GM12878 (cell line): ENCODE data around the gene TRAPPC6A. TPM values are rescaled to one million over a fixed set of nuclear protein-coding genes. Genes with fewer than 3 reads are reported as not detected.

Experiments used
- BCL11A ChIP-seq: IDR thresholded peaks from 2 replicates; pipeline ENCODE4 v1.6.1; 2011; ENCODE audit warnings: low read depth, low read length
- CBX3 ChIP-seq: fragments of 200-600 bp; sonication (generic); IDR thresholded peaks from 2 replicates; pipeline ENCODE4 v1.6.1; 2016; ENCODE audit warnings: low read depth, borderline replicate concordance
- DPF2 ChIP-seq: fragments of 450-650 bp; IDR thresholded peaks from 2 replicates; pipeline ENCODE4 v1.6.1; 2017; ENCODE audit warnings: mild to moderate bottlenecking
- GABPA ChIP-seq: IDR thresholded peaks from 2 replicates; pipeline ENCODE4 v1.6.1; 2014; ENCODE audit warnings: antibody characterized with exemption, low read depth, mild to moderate bottlenecking, inconsistent platforms
- GATAD2B ChIP-seq: fragments of 450-650 bp; conservative IDR thresholded peaks from 2 replicates; pipeline ENCODE4 v1.6.1; 2017; ENCODE audit warnings: low read depth, mild to moderate bottlenecking, moderate library complexity
- HSF1 ChIP-seq: fragments of 150-350 bp; IDR thresholded peaks from 2 replicates; pipeline ENCODE4 v1.6.1; 2014; ENCODE audit warnings: mild to moderate bottlenecking, low read depth, low read length
- IKZF2 ChIP-seq, 2 experiments: fragments of 450-650 bp; IDR thresholded peaks; 2 replicates each; pipeline ENCODE4 v1.6.1; 2017; ENCODE audit warnings: mild to moderate bottlenecking in 2 of 2, moderate library complexity in 2 of 2
- IRF4 ChIP-seq: IDR thresholded peaks from 2 replicates; pipeline ENCODE4 v1.6.1; 2011; ENCODE audit warnings: low read depth, low read length
- MEF2B ChIP-seq: fragments of 450-650 bp; IDR thresholded peaks from 2 replicates; pipeline ENCODE4 v1.6.1; 2018; ENCODE audit warnings: mild to moderate bottlenecking, moderate library complexity; ENCODE audit not compliant: partially characterized antibody, poor library complexity, severe bottlenecking
- NFXL1 ChIP-seq: fragments of 450-650 bp; IDR thresholded peaks from 2 replicates; pipeline ENCODE4 v1.6.1; 2017; ENCODE audit warnings: antibody characterized with exemption, mild to moderate bottlenecking, borderline replicate concordance
- NR2C2 ChIP-seq: IDR thresholded peaks from 2 replicates; pipeline ENCODE4 v1.6.1; 2011; ENCODE audit warnings: borderline replicate concordance, low read depth; ENCODE audit not compliant: control insufficient read depth, insufficient read length
- NR2F1 ChIP-seq: fragments of 450-650 bp; conservative IDR thresholded peaks from 2 replicates; pipeline ENCODE4 v1.6.1; 2017; ENCODE audit warnings: mild to moderate bottlenecking
- PAX5 ChIP-seq: IDR thresholded peaks from 2 replicates; pipeline ENCODE4 v1.6.1; 2011; ENCODE audit warnings: low read depth, low read length, borderline replicate concordance
- PBX3 ChIP-seq: IDR thresholded peaks from 2 replicates; pipeline ENCODE4 v1.6.1; 2011; ENCODE audit warnings: mild to moderate bottlenecking, low read depth, low read length, moderate library complexity; ENCODE audit not compliant: insufficient replicate concordance
- POLR2A ChIP-seq: IDR thresholded peaks from 2 replicates; pipeline ENCODE4 v1.6.1; 2011; ENCODE audit warnings: low read depth, mild to moderate bottlenecking, low read length
- RCOR1 ChIP-seq: conservative IDR thresholded peaks from 2 replicates; pipeline ENCODE4 v1.6.1; 2012; ENCODE audit warnings: low read depth, low read length, improper control_type of control experiment
- SIX5 ChIP-seq: IDR thresholded peaks from 2 replicates; pipeline ENCODE4 v1.6.1; 2011; ENCODE audit warnings: mild to moderate bottlenecking, low read depth, low read length, moderate library complexity; ENCODE audit not compliant: severe bottlenecking
- SMAD5 ChIP-seq: IDR thresholded peaks from 2 replicates; pipeline ENCODE4 v1.6.1; 2016; ENCODE audit warnings: antibody characterized with exemption, low read depth
- SMC3 ChIP-seq: IDR thresholded peaks from 2 replicates; pipeline ENCODE4 v1.6.1; 2011; ENCODE audit warnings: low read length, improper control_type of control experiment, borderline replicate concordance
- SPI1 ChIP-seq: IDR thresholded peaks from 2 replicates; pipeline ENCODE4 v1.6.1; 2011; ENCODE audit warnings: low read depth, mild to moderate bottlenecking, low read length, moderate library complexity, borderline replicate concordance; ENCODE audit not compliant: insufficient read depth
- TBL1XR1 ChIP-seq: IDR thresholded peaks from 2 replicates; pipeline ENCODE4 v1.6.1; 2012; ENCODE audit warnings: low read depth, low read length, improper control_type of control experiment
- USF1 ChIP-seq: IDR thresholded peaks from 2 replicates; pipeline ENCODE4 v1.6.1; 2011; ENCODE audit warnings: borderline replicate concordance, low read depth, mild to moderate bottlenecking, moderate library complexity, mixed read lengths, low read length; ENCODE audit not compliant: insufficient read depth; ENCODE audit errors: extremely low read length
- WRNIP1 ChIP-seq: IDR thresholded peaks from 2 replicates; pipeline ENCODE4 v1.6.1; 2011; ENCODE audit warnings: low read depth, low read length, improper control_type of control experiment, borderline replicate concordance
- ZBED1 ChIP-seq: IDR thresholded peaks from 2 replicates; pipeline ENCODE4 v1.6.1; 2016; ENCODE audit warnings: borderline replicate concordance
- ZBTB40 ChIP-seq: fragments of 450-650 bp; IDR thresholded peaks from 2 replicates; pipeline ENCODE4 v1.6.1; 2016; ENCODE audit warnings: mild to moderate bottlenecking, moderate library complexity, borderline replicate concordance
- polyA plus RNA-seq, 11 experiments: library from polyadenylated mRNA; depleted of rRNA in 4 of 11; unstranded in 6 of 11; stranded (reverse) in 5 of 11; fragments of >200 nt; fragmentation: Nextera tagmentation in 4 of 11; fragmentation: Illumina TruSeq in 1 of 11; extraction: Ambion mirVana in 4 of 11; extraction: Trizol in 1 of 11; gene quantifications; 1 replicate in 1 of 11; 2 replicates in 10 of 11; pipeline versions ENCODE4 v1.2.1 to v1.2.3, GENCODE V29; 2011 to 2016; ENCODE audit warnings: inconsistent platforms in 2 of 11, missing spikeins in 2 of 11, low read depth in 1 of 11
- total RNA-seq, 4 experiments: library from RNA; depleted of rRNA in 3 of 4; stranded (reverse); fragments of >200 nt in 3 of 4; fragmentation: Illumina TruSeq in 1 of 4; extraction: Trizol in 1 of 4; gene quantifications; 2 replicates each; pipeline versions ENCODE4 v1.2.1 to v1.2.3, GENCODE V29; 2013 to 2021

The TRAPPC6A gene
- total and polyA plus RNA-seq, 10 of the 15 experiments (the other 5 are each of a cell fraction or from before 2014, with no cell fraction given), result 1.8 to 83.9 (median 35.8) TPM

- TF ChIP-seq CBX3 (no peak), BCL11A (no peak), SMAD5 (no peak), GATAD2B (peak; percentile 19; the same call in 1 of the 2 replicates), WRNIP1 (no peak), ZBTB40 (no peak), ZBED1 (no peak), IRF4 (no peak), NR2F1 (peak; percentile 75), TBL1XR1 (no peak), PAX5 (no peak), MEF2B (no peak), POLR2A (peak; percentile 44; the same call in 1 of the 2 replicates), DPF2 (no peak), SIX5 (no peak), SMC3 (no peak), NFXL1 (no peak), NR2C2 (no peak), IKZF2 (IDR thresholded peaks at IDR 0.05) (no peak), GABPA (no peak), PBX3 (no peak), RCOR1 (no peak), SPI1 (peak; percentile 84), HSF1 (no peak), USF1 (peak; percentile 41)
Observed at GRCh38 chr19:45136507-45137178, 41.4 kb downstream of the TRAPPC6A start (continued).
